ENCODE data around the gene ADGRG1.
"Not testable (repeated sequence)": the region's sequence is repeated elsewhere in the genome, so short reads cannot be mapped to it uniquely, and the experiment has no call there.

ADGRG1 gene

DNA sequence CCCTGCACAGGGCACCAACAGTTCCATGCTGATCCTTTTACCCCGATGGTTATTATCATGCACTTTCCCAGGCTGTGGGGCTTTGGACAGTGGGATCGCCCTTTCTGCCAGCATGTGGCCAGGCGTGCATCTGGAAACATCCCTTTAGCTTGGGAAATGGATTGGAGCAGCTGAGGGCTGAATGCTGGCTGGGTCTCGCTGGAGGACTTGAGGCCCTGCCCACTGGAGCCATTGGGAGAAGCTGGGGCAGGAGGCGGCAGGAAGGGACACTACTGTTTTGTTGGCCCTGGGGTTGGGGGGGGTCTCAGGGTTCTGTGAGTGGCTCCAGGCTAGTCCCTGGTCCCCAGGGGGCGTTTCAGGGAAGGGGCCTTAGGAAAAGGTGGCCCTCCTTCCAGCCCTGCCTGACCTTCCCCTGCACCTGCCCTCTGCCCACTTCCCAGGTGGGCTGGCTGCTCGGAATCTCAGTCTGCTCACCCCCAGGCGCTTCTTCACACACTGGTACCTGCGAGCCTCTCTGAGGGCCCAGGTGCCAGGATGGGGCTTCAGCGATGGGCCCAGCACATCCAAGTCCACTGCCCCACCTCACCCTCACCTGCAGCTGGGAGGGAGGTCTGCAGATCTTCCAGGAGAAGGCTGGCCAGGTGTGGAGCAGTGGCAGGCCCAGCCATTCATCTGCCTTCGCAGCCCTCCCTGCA, 38.1 kb downstream of the ADGRG1 start:
- no peak for DNase-seq (ENCODE audit: low spot score)

DNA sequence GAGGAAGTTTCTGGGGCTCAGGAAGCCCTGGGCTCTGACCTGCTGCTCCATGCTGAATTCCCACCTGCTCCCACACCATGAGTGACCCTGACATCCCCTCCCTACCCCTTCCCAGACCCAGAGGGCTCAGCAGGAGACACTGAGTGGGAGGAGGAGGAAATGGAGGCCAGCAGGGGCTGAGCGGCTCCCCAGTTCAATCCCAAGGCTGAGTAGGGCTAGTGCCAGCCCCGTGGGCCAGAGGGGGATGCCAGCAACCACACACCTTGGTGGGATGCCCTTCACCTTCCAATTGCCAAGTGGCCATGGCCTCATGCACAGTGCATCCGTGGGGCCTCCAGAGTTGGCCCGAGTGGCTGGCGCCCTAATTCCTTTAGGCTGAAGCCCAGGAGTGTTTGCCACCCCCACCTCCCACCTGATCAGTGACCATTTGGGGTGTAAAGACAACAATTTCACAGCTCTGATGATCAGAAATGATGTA, 38.7 kb downstream of the ADGRG1 start:
- no peak for DNase-seq (ENCODE audit: low spot score)

DNA sequence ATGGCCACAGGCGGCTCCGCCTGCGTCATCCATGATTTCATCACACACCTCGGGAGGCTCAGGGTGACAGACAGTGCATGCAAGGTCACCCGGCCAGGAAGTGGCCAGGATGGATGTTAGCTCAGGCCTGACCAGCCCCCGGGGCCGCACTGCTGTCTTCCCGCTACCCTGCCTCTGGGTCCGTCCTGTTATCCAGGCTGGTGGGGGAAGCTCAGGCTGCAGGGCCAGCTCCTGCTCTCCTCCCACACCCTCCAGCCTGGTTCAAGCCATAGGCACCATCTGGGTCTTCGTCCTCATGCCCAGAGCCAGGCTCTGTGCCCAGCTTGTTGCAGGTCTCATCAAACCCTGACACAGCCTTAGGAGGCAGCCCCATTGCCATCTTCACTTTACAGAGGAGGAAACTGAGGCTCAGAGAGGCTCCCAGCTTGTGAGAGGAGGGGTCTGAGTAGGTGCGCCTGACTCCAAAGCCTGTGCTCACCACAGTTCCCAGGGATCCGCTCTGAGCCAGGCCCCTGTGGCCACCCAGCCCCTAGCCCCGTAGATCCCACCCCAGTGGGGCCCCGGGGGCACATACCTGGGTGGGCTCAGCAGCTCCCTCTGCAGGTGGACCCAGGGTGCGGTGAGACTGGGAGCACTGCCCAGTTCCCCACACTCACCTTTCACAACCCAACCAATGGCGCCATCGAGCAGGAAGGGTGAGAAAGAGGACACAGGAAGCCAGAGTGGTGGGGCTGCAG, 39.3 kb downstream of the ADGRG1 start:
- DNase-seq (ENCODE audit: low spot score): no peak

- DNase-seq (ENCODE audit: low spot score): no peak
Observed at GRCh38 chr16:57668263-57668571, 39.8 kb downstream of the ADGRG1 start, which contains the start of gene ADGRG3. TSS of gene ADGRG3 (plus strand) at chr16:57668306. CDS start at chr16:57668348, 42 bp downstream.

- no peak for DNase-seq (ENCODE audit: low spot score)
Observed at GRCh38 chr16:57668630-57669475, 40.4 kb downstream of the ADGRG1 start.

DNA sequence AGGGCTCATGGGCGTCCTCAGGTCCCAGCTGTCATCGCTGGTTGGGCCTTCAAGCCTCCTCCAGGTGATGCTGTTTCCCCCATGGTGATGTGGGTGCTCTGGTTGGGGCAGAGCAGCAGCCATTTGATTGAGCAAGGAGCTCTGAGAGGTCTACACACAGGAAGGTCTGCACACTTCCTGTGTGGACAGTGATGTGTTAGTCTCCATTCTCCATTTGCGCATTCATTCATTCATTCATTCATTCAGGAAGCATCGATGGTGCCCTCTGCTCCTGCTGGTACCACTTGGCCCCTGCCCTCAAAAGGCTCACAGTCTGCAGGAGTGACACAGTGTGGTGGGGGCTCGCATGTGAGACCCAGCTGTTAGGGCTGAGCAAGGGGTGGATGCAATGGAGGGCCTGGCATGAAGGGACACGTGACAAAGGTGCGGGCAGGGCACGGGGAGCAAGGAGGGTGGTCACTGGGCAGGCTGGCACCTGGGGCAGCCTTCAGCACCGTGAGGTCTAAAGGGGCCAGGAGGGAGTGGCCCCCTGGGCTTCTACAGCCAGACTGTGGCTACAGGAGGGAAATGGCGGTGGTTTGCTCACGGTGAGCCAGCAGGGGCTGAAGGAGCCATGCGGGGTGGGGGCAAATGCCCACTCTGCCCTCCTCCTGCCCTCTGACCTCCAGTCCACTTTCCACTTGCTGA, 41.2 kb downstream of the ADGRG1 start:
- DNase-seq (ENCODE audit: low spot score): no peak

DNA sequence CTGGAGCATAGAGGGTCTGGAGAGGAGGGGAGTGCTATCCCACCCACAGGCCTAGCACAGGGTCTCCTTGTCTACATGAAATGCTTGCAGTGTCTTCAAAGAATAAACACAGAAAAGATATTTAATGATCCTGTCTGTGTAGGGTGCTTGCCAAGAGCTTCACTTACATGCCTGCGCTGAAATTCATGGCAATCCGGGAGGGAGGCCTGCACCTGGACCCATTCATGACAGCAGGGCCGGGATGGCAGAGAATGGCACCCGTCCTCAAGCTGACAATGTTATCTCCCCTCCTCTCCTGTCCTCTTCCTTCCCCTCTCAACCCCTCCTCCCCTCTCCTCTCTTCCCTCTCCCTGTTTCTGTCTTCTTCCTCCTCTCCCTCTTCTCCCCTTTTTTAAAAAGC, 41.8 kb downstream of the ADGRG1 start:
- DNase-seq (ENCODE audit: low spot score): no peak

GRCh38 chr16:57671451-57671850, 43.0 kb downstream of the ADGRG1 start:
- DNase-seq (ENCODE audit: low spot score): not testable (repeated sequence)

GRCh38 chr16:57672416-57672815, 44.0 kb downstream of the ADGRG1 start:
- no peak for DNase-seq (ENCODE audit: low spot score)

- DNase-seq (ENCODE audit: low spot score): no peak
Observed at GRCh38 chr16:57672824-57673223, 44.4 kb downstream of the ADGRG1 start.

GRCh38 chr16:57675741-57676551, 47.5 kb downstream of the ADGRG1 start:
- no peak for DNase-seq (ENCODE audit: low spot score)

GRCh38 chr16:57676553-57677085, 48.2 kb downstream of the ADGRG1 start:
- DNase-seq (ENCODE audit: low spot score): no peak

DNA sequence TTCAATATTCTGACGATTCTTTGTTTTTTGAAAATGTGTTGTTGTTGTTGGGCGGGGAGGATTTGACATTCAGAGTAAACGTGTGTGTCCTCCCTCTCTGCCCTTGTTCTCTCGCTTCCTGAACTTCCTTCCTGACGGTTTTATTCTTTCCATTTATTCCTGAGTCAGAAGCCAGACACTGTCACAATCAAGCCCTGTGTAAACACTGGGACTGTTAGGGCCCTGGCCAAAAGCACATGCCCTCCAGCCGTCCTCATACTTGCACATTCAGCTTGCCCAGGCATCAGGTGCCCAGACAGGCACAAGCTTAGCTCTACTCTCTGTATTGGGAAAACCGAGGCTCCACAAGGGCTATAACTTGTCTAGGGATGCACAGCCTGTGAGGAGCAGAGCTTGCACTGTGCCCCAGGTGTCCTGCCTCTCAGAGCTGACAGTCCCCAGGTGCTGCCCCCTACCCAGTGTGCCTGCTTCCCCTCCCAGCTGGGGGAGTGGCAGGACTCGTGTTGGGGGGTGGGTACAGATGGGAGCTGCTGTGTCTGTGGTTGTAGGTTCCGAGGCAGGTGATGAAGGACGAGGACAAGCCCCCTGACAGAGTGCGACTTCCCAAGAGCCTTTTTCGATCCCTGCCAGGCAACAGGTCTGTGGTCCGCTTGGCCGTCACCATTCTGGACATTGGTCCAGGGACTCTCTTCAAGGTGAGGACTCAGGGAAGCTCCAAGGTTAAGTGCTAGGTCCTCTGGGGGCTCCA, 49.4 kb downstream of the ADGRG1 start:
- no peak for DNase-seq (ENCODE audit: low spot score)

- no peak for DNase-seq (ENCODE audit: low spot score)
Observed at GRCh38 chr16:57679016-57679415, 50.6 kb downstream of the ADGRG1 start.

- DNase-seq (ENCODE audit: low spot score): no peak
Observed at GRCh38 chr16:57679767-57680482, 51.5 kb downstream of the ADGRG1 start.

DNA sequence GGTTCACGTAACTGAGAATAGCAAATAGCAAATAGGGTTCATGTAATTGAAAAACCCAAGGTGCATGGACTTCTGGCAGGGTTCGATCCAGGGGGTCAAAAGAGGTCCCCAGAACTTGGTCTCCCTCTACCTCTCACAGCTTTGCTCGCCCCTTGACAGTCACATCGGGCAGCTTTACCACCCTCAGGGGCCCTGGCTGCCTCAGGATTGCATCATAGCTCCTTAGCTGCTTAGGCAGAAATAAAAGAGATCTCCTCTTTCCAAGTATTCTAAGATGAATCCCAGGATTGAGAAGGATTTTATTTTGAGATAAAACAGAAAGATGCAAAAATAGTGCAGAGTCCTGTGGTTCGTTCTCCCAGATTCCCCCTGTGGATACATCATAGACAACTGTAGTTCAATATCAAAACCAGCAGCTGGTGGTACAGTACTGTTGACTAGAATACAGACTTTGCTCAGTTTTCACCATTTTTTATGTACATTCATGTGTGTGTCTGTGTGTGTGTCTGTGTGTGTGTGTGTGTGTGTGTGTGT, 52.5 kb downstream of the ADGRG1 start:
- DNase-seq (ENCODE audit: low spot score): no peak

DNA sequence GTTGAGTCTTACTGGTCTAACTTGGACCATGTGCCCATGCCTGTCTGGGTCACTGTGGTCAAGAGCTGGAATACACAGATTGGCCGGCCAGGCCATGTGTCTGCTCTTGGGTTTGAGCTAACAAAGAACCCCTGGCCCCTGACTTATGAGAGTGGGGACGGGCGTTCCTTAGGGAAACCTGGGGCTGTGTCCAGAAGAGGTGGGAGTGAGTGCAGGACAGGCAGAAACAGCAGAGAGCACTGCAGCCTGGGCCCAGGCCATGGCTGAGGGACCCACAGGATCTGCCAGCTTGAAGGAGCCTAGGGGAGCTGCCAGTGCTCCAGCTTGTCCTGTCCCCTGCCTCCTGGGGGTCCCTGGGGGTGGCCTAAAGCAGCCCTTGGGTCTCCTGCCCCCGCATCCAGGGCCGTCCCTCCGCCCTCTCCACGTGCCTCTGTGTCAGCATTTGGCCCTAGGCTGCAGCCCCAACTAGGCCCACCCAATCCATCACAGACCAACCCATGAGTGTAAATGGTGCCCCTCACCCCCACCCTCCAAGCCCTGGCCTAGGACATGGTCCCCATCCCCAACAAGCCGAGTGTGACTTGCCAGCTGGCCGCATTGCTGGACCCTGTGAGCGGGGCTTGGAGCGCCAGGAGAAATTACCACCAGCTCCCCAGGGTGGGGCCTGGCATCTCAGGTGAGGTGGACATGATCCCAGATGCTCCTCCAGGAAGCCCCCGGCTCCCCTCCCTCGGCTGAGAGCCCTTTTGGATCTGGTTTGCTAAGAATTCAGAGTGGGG, 53.7 kb downstream of the ADGRG1 start:
- DNase-seq (ENCODE audit: low spot score): no peak

Measured in putamen (tissue), 1 donor.